ENCODE data around the gene BCKDK. TPM values are rescaled to one million over a fixed set of nuclear protein-coding genes. Genes with fewer than 3 reads are reported as not detected.
A peak's percentile ranks its signal among the peaks of the same experiment; 100 is the strongest.

BCKDK gene
- total and polyA plus RNA-seq, 2 of the 13 experiments (the other 11 are each of a cell fraction or from before 2014, with no cell fraction given): 24.9 to 42.6 TPM

DNA sequence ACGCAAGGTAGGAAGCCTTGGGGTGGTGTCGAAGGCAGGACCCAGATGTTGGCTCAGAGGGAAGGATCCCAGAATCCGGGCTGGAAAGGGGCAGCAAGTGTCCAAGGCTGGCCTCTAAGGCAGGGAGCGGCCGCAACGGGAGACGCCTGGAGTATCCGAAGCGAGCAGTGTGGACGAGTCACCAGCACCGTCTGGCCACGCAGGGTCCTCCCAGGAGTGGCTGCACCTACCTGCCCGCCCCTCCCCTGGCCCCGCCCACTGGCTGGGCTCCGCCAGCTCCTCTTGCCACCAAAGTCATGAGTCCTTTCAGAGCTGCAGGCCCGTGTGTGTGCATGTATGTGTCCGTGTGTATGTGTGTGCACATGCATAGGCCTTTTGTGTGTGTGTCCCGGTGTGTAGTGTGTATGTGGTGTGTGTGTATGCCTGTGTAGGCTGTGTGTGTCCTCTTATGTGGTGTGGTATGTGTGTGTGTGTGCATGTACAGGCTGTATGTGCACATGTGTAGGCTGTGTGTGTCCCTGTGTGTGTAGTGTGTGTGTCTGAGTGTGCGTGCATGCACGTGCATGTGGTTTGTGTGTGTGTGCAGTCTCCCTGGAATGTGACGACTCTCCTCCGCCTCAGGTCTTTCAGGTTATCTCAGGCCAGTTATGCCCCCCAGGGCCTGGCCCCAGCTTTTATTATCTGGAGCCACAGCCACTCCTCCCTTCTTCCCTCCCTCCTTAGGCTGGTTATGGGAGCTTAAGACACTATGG lies 27.5 kb downstream of the BCKDK start, which contains the start of gene PRSS8 (continued):
- TF ChIP-seq THAP9 (CRISPR knock-in tag; IDR thresholded peaks at IDR 0.05; ENCODE audit: borderline replicate concordance) (peak; percentile 17; the same call in 1 of the 2 replicates), REXO4 (CRISPR knock-in tag; IDR thresholded peaks at IDR 0.05; ENCODE audit: borderline replicate concordance) (no peak), SIX1 (CRISPR knock-in tag; IDR thresholded peaks at IDR 0.05; ENCODE audit: borderline replicate concordance) (no peak), NPAS2 (CRISPR knock-in tag; IDR thresholded peaks at IDR 0.05; ENCODE audit: borderline replicate concordance) (no peak), KDM5B (CRISPR knock-in tag; IDR thresholded peaks at IDR 0.05; ENCODE audit: borderline replicate concordance) (peak; percentile 26; the same call in 1 of the 2 replicates), CREB1 (IDR thresholded peaks at IDR 0.05) (peak; percentile 17; the same call in 1 of the 2 replicates), CREB1 (CRISPR knock-in tag; IDR thresholded peaks at IDR 0.05) (no peak), FLYWCH1 (CRISPR knock-in tag; IDR thresholded peaks at IDR 0.05) (no peak), ETV5 (CRISPR knock-in tag; IDR thresholded peaks at IDR 0.05; ENCODE audit: borderline replicate concordance) (no peak), SP5 (CRISPR knock-in tag; IDR thresholded peaks at IDR 0.05; ENCODE audit: borderline replicate concordance, low read depth) (0 out of 2 replicates have a peak, but pooled peaks have one; percentile 27), ZNF335 (CRISPR knock-in tag; IDR thresholded peaks at IDR 0.05) (no peak), BHLHE40 (IDR thresholded peaks at IDR 0.05; ENCODE audit: low read length) (peak; percentile 72), ZNF17 (CRISPR knock-in tag; IDR thresholded peaks at IDR 0.05) (no peak), PHB2 (IDR thresholded peaks at IDR 0.05; ENCODE audit: partially characterized antibody) (no peak), DZIP1 (CRISPR knock-in tag; IDR thresholded peaks at IDR 0.05) (0 out of 2 replicates have a peak, but pooled peaks have one; percentile 4), RXRB (CRISPR knock-in tag; IDR thresholded peaks at IDR 0.05; ENCODE audit: borderline replicate concordance) (no peak), TAF1 (CRISPR knock-in tag; IDR thresholded peaks at IDR 0.05) (no peak), SMAD1 (CRISPR knock-in tag; IDR thresholded peaks at IDR 0.05; ENCODE audit: borderline replicate concordance, low read depth) (no peak)
- TF ChIP-seq, protein P1, sequence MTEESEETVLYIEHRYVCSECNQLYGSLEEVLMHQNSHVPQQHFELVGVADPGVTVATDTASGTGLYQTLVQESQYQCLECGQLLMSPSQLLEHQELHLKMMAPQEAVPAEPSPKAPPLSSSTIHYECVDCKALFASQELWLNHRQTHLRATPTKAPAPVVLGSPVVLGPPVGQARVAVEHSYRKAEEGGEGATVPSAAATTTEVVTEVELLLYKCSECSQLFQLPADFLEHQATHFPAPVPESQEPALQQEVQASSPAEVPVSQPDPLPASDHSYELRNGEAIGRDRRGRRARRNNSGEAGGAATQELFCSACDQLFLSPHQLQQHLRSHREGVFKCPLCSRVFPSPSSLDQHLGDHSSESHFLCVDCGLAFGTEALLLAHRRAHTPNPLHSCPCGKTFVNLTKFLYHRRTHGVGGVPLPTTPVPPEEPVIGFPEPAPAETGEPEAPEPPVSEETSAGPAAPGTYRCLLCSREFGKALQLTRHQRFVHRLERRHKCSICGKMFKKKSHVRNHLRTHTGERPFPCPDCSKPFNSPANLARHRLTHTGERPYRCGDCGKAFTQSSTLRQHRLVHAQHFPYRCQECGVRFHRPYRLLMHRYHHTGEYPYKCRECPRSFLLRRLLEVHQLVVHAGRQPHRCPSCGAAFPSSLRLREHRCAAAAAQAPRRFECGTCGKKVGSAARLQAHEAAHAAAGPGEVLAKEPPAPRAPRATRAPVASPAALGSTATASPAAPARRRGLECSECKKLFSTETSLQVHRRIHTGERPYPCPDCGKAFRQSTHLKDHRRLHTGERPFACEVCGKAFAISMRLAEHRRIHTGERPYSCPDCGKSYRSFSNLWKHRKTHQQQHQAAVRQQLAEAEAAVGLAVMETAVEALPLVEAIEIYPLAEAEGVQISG (CRISPR knock-in tag; IDR thresholded peaks at IDR 0.05): no peak
- TF ChIP-seq, protein P2, sequence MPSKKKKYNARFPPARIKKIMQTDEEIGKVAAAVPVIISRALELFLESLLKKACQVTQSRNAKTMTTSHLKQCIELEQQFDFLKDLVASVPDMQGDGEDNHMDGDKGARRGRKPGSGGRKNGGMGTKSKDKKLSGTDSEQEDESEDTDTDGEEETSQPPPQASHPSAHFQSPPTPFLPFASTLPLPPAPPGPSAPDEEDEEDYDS (CRISPR knock-in tag; IDR thresholded peaks at IDR 0.05): peak; percentile 25; the same call in 1 of the 2 replicates
